Stomach (tissue), 4 donors: ENCODE measurements around the gene RSRC1.

Experiments used
- CTCF ChIP-seq, 7 experiments: fragments of 450-650 bp in 4 of 7; fragments of 200-600 bp in 3 of 7; sonication (generic) in 3 of 7; IDR thresholded peaks; one replicate each; pipeline ENCODE4 v1.5.1; 2016 to 2019; ENCODE audit warnings: antibody characterized with exemption in 7 of 7, control low read depth in 2 of 7, mild to moderate bottlenecking in 1 of 7
- EP300 ChIP-seq: sonication (generic); formaldehyde crosslinking; IDR thresholded peaks from one replicate; pipeline ENCODE4 v1.6.1; 2017; ENCODE audit warnings: antibody characterized with exemption
- POLR2A ChIP-seq, 4 donors: fragments of 450-650 bp; IDR thresholded peaks; one replicate each; pipeline ENCODE4 v1.6.1; 2016; ENCODE audit warnings: antibody characterized with exemption in 4 of 4, control low read depth in 2 of 4, mild to moderate bottlenecking in 1 of 4, moderate library complexity in 1 of 4

DNA sequence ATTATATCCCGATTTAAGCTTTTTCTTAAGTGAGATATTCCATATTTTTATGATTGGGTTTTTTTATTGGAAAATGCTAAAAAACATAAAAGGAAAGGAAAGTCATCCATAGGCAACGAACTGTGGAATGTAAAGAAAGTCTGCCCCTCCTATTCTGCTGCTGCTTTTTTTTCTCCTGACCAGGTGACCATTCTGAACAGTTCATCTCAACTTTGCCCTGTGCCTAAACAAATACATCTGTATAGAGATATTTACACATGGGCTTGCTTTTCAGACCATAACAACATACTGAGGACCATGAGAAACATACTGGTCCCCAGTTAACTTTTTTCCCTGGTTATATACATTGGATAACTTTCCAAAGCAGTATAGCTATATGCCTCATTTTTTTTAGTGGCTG is 442.2 kb downstream of the RSRC1 start:
- TF ChIP-seq CTCF (IDR thresholded peaks at IDR 0.05) = no peak
- no peak for TF ChIP-seq EP300
- TF ChIP-seq POLR2A (IDR thresholded peaks at IDR 0.05) = no peak
